ENCODE data around the gene KDELR1. TPM values are rescaled to one million over a fixed set of nuclear protein-coding genes. Genes with fewer than 3 reads are reported as not detected.

The KDELR1 gene
- total and polyA plus RNA-seq, 2 of the 13 experiments (the other 11 are each of a cell fraction or from before 2014, with no cell fraction given), result 134 to 185 TPM

GRCh38 chr19:48391100-48392005, at the start of gene KDELR1 (continued):
- TF ChIP-seq ZNF552 (CRISPR knock-in tag; IDR thresholded peaks at IDR 0.05; ENCODE audit: borderline replicate concordance) (no peak; the same call in 1 of the 2 replicates), BORCS8-MEF2B (CRISPR knock-in tag; IDR thresholded peaks at IDR 0.05) (no peak), ZNF354B (CRISPR knock-in tag; IDR thresholded peaks at IDR 0.05) (no peak), NFIC (IDR thresholded peaks at IDR 0.05; ENCODE audit: low read length) (no peak), NR0B2 (CRISPR knock-in tag; IDR thresholded peaks at IDR 0.05) (no peak), KDM1A (CRISPR knock-in tag; IDR thresholded peaks at IDR 0.05) (no peak), CSRNP2 (CRISPR knock-in tag; conservative IDR thresholded peaks at IDR 0.05; ENCODE audit: low read depth) (no peak), SP4 (CRISPR knock-in tag; IDR thresholded peaks at IDR 0.05) (peak; percentile 94), HNF1A (IDR thresholded peaks at IDR 0.05; ENCODE audit: low read depth) (no peak), HNF1A (CRISPR knock-in tag; IDR thresholded peaks at IDR 0.05; ENCODE audit: borderline replicate concordance) (no peak), CREM (IDR thresholded peaks at IDR 0.05) (no peak), CREM (CRISPR knock-in tag; IDR thresholded peaks at IDR 0.05) (no peak), HOXA5 (CRISPR knock-in tag; IDR thresholded peaks at IDR 0.05) (0 out of 2 replicates have a peak, but pooled peaks have one; percentile 9), HIVEP1 (CRISPR knock-in tag; IDR thresholded peaks at IDR 0.05) (0 out of 2 replicates have a peak, but pooled peaks have one; percentile 41), POLR2AphosphoS5 (IDR thresholded peaks at IDR 0.05; ENCODE audit: low read depth, low read length) (peak; percentile 79), ARID3A (IDR thresholded peaks at IDR 0.05; ENCODE audit: low read depth, low read length) (no peak), SALL2 (CRISPR knock-in tag; IDR thresholded peaks at IDR 0.05) (no peak), ATF7 (IDR thresholded peaks at IDR 0.05) (no peak), ATF7 (CRISPR knock-in tag; IDR thresholded peaks at IDR 0.05) (no peak), ZSCAN22 (CRISPR knock-in tag; IDR thresholded peaks at IDR 0.05) (no peak)
- TF ChIP-seq, protein P1, sequence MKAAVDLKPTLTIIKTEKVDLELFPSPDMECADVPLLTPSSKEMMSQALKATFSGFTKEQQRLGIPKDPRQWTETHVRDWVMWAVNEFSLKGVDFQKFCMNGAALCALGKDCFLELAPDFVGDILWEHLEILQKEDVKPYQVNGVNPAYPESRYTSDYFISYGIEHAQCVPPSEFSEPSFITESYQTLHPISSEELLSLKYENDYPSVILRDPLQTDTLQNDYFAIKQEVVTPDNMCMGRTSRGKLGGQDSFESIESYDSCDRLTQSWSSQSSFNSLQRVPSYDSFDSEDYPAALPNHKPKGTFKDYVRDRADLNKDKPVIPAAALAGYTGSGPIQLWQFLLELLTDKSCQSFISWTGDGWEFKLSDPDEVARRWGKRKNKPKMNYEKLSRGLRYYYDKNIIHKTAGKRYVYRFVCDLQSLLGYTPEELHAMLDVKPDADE (CRISPR knock-in tag; IDR thresholded peaks at IDR 0.05), result no peak

Data from HepG2 (cell line).